NCI-H345 treated with DMSO at 0.1 percent for 48 hours (cell line): Measurements from ENCODE around the gene DNM2.

Experiments used
- DNase-seq: peaks from one replicate; lab custom pipeline; 2025; ENCODE audit not compliant: unreplicated experiment; lab: John Stamatoyannopoulos, UW

DNM2 gene

DNA sequence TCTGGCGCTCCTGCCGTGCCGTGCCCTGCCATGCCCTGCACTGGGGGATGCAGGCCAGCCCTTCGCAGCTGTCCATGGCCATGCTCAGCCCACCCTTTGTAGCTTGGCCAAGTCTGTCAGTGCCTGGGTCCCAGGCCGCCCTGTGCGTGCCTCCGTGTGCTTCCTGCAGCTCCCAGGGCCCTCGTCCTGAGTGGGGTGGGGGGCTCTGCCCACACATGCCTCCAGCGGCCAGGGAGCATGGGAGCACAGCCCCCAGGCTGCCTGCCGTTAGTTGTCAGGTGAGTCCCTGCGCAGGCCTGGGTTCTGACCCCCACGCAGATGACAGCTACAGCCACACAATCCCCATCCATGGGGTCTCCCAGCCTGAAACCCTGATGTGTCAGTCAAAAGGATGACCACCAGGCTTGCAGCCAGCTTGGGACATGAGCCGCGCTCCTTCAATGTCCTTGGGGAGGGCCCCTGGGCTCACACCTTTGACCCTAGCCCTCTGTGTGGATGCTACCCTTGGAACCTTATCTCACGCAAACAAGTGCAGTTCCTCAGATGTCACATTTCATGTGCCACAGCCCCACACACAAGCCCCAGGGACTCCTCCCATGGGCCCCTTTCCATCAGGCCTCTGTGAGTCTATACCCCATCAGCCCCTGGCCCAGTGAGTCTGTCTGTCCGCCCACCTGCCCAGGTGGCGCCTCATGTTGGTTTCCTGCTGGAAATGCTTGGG, 93.7 kb downstream of the DNM2 start:
- DNase-seq = no peak

DNA sequence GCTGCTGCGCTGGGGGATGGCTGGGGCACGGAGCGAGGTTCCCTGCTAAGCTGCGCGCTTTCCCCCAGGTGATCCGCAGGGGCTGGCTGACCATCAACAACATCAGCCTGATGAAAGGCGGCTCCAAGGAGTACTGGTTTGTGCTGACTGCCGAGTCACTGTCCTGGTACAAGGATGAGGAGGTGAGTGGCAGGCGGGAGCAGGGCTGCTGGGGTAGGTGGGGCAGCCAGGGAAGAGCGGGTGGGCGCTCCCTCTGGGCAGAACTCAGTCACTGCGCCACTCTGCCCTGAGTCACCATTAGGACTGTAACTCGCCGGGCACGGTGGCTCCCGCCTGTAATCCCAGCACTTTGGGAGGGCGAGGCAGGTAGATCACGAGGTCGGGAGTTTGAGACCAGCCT, 94.3 kb downstream of the DNM2 start:
- DNase-seq = no peak

DNA sequence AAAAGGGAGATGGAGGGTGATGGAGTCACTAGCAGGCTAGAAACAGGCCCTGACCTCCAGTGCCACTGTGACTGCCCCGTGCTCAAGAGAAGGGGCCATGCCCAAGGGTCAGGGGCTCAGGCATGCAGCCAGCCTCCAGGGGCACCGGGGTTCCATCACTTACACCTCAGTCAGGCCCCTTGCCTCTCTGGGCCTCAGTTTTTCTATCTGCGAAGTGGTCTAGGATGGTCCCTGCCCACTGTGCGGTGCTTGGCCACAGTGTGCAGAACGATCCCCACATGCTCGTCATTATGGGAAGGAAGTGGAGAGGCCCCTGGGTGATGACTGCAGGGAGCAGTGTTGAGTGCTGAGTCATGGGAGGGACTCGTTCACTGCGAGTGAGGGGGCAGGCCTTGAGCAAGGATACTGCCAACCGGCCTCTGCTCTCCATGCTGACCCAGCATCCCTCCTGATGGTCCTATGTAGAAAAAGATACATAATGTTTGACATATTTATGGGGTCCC, 95.1 kb downstream of the DNM2 start:
- no peak for DNase-seq

DNA sequence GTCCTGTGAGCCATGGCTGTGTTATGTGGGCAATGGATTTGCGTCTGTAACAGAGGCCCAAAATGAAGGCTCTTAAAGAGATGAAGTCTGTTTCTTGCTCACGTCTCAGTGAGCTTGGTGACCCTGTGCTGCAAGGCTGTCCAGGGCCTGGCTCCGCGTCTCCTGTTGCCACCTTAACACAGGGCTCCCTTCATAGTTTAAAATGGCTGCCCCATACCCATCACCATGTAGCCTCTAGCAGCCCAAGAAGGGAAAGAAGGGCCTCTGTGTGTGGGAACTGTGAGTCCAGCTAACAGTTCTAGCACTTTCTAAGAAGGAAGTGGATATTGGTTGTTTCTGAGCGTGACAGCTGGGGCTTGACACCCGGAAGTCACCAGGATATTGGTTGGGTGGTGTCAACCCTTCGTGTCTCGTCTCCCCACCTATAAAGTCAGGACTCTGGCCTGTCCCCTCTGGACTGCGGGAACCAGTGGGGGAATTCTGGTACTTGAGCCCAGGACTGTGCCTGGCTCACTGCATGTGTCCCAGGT, 97.2 kb downstream of the DNM2 start:
- no peak for DNase-seq

DNA sequence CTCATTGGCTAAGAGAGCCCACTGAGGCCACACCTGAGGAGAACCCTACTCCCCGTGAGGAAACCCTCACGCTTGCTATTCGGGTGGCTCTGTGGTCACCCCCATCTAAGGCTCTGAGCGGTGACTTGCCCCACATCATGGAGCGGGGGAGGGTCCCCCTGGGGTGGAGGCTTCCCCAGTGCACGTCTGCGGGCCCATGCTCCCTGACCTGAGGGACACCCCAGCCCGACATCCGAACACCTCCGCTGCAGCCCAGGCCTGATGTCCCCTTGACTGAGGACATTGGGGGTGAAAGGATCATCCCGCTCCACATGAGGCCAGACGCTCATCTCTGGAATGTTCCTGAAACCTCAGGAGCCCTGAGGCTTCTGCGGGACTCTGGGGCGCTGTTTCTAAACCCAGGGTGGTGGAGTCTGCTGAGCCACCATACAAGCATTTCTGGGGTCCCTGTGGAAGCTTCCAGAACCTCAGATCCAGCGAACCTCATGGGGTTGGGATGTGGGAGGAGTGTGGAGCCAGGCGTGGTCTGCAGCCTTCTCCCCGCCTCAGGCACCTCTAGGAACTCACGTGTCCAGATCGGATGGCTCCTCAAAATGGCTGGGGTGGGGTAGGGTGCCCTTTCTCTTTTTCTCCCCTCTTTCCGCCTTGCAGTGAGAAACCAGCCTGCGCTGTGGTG, 98.2 kb downstream of the DNM2 start:
- no peak for DNase-seq

DNA sequence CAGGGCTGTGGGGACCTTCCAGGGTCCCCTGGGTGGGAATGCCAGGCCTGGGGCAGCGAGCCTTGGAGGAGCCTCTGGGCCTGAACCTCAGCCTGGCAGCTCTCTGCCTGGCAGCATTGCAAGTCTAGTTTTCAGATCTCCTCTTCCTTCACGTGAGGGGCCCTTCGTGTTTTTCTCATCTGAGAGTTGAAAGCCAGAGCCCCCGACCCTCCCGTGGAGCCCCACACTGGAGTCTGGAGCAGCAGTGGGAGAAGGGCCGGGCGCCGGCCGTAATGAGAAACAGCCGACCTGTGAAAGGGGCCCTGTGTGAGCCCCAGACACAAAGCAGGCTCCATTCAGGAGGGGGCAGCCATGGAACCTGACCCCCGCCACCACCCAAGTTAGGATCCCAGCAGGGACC, 98.8 kb downstream of the DNM2 start:
- no peak for DNase-seq

DNA sequence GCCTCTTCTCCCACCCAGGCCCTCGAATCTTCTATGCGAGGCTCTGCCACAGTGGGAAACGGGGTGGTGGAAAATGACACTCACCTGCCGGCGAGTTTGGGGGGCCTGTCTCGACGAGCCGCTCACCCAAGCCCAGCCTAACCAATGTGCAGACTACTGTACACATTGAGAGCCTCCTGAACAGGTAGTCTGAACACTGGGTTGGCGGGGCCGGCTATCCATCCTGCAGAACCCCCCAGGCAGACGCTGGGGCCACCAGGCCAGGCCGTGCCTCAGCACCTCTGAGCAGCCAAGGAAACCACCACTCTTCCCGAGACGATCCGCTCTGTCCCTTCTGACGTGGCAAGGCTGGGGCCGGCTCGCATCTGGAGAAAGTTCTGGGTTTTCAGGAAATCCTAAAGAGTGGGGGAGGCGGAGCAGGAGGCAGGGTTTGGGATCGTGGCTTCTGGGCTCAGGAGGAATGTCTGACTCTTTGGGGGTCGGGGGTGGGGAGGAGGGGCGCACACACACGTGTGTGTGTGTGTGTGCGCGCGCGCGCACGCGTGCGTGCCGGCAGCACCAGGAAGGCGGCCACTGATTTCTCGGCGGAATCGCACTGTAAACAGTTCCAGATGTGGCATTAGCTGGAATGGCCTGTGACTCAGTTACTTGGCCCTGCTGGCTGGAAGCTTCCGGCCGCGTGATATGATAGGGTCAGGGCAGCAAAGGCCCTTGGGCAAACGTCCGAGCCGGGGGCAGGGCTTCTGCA, 99.6 kb downstream of the DNM2 start:
- DNase-seq = no peak

DNA sequence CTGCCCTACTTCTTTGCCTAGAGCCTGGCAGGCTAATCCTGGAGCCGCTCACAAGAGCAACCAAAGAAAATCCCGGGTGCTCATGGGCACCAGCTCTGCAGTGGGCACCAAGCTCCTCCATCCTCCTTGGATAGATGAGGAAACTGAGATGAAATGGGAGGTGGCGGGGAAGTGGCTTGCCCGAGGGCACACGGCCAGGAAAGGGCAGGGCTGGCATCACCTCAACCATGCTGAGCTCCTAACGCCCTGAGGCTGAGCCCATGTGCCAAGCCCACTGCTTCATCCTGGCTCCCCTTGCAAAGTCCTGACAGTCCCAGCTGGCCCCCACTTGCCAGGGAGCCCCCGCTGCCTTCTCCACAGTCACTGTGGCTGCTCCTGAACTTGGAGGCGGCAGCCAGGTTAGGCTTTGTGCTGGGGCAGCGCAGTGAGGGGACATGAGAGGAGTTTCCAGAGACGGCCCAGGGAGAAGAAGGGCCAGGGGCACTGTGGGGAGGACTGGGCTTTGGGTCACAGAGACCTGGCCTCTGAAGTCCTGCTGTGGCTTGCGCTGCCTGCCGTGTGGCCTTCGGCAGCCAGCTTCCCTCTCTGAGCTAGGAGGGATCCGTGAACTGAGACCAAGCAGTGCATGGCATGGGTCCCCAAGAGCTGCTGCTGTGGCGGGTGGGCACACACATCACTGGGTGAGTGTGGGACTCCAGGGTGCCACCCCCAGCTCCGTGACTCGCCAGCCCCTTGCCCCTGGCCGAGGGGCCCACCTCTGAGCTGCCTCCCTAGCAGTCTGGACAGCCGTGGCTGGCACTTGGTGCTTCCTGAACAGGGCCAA, 100.6 kb downstream of the DNM2 start:
- DNase-seq = no peak

DNA sequence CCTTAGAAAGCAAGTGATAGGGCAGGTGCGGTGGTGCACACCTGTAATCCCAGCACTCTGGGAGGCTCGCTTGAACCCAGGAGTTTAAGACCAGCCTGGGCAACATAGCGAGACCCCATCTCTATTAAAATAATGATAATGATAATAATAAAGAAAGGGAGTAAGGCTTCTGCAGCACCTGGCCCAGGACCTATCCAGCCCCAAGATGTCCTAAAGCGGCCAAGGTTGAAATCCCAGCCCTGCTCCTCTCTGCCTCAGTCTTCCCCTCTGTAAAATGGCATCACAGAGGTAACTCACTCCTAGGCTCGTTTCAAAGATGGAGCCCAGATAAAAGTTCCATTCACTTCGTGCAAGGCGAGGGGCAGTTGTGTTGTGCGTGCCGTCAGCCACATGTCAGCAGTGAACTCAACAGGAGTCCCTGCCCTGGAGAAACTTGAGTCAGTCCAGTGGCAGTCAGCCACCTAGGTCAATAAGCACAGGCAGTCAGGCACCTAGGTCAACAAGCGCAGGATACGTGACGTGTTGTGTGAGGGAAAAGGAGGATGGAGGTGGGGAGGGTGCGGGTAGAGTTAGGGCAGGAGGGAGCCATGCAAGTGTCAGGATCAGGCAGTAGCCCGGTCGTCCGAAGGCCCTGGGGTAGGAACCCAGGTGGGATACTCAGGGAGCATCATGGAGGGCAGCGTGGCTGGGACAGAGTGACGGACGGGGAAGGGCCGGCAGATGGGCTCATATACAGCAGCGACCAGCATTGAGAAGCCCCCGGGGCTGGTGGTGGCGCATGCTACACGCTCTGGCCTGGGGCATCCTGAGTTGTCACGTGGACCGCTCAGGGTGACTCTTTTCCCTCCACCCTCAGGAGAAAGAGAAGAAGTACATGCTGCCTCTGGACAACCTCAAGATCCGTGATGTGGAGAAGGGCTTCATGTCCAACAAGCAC, 101.5 kb downstream of the DNM2 start:
- no peak for DNase-seq

DNA sequence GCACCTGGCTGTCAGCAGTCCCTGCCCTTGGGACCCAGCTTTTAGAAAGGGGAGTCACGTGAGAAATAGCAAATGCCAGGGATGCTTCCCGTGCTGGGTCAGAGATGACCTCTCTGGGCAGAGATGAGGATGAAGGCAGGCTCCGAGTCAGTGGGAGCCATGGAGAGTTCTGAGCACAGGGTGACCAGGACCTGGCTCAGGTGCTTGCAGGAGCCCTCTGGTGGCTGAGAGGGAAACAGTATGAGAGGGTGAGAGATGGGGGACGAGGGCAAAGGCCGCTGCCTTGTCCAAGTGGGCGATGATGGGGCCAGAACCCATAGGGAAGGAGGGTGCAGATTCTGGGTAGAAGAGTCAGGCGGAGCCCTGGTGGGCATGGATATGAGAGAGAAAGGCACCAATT, 102.3 kb downstream of the DNM2 start:
- no peak for DNase-seq

DNA sequence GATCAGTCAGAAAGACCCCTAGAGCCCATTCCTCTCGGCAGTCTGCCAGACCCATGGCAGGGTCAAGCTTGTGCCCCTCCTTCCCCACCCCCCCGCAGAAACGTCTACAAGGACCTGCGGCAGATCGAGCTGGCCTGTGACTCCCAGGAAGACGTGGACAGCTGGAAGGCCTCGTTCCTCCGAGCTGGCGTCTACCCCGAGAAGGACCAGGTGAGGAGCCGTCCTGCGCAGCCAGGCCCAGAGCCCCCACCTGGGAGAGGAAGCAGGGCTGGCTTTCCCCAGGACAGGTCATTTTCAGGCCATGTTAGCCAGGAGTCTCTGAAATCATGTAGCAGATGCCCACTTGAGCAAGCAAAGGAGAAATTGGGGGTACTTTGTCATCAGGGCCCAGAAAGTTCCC, 105.8 kb downstream of the DNM2 start:
- DNase-seq = no peak

DNA sequence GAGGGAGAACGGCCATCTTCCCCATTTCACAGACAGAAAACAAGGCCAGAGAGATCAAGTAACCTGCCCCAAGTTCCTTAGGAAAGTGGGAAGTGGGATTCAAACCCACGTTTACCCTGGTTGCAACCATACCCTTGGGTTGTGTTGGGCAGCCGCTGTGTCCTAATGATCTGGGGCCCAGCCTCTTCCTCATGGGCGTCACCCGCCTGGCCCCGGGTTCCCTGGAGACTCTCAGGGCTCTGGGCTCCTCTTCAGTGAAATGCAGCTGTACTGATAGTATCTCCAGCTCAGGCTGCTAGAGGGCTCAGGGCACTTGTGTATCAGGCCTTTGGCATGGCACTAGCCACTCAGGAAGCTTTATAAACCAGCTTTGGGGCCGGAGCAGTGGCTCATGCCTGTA, 108.4 kb downstream of the DNM2 start:
- DNase-seq = no peak

DNA sequence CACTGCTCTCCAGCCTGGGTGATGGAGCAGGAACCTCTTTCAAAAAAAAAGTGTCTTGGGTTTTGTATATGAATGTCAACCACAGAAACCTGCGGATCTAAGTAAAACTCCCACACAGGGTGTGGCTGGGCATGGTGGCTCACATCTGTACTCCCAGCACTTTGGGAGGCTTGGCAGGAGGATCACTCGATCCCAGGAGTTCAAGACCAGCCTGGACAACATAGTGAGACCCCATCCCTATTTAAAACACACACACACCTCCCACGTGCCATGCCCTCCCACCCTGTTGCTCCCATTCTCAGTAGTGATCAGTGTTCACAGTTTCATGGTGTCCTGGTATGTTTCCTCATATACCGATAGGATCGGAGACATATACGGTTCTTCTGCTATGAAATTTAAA, 109.0 kb downstream of the DNM2 start:
- DNase-seq = no peak

DNA sequence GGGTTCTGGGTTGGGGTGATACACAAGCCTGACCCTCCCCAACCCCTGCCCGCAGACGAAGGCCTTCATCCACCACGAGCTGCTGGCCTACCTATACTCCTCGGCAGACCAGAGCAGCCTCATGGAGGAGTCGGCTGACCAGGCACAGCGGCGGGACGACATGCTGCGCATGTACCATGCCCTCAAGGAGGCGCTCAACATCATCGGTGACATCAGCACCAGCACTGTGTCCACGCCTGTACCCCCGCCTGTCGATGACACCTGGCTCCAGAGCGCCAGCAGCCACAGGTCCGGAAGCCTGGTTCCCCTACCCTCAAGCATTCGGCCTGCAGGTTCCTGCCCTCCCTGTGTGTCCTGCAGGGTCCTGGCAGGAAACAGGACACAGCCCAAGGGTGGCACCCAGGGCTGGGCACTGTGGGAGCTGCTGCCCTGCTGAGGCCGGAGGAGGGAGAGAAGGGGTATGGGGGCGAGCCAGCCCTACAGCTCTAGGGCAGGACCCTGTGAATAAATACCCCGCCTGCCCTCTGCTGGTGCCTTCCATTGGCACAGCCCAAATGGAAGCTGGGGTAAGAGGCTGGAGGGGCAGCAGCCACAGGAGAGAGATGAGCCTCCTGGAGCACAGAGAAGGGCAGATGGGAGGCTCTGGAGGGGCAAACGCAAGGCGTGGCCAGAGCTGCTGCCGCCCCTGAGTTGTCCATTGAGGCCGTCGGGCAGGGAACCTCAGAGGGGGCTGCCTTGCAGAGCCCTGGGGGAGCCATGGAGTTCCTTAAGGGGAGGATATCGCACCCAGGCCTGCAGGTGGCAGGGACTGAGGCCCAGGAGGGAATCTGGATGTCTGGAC, 111.3 kb downstream of the DNM2 start:
- DNase-seq = no peak

DNA sequence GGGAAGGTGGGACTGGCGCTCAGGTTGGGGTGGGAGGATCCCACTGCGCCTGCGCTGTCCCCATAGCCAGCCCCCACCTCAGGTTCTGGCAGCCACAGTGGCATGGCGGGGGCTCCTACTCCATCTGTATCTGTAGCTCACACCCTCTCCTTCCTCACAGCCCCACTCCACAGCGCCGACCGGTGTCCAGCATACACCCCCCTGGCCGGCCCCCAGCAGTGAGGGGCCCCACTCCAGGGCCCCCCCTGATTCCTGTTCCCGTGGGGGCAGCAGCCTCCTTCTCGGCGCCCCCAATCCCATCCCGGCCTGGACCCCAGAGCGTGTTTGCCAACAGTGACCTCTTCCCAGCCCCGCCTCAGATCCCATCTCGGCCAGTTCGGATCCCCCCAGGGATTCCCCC, 112.1 kb downstream of the DNM2 start:
- no peak for DNase-seq

DNA sequence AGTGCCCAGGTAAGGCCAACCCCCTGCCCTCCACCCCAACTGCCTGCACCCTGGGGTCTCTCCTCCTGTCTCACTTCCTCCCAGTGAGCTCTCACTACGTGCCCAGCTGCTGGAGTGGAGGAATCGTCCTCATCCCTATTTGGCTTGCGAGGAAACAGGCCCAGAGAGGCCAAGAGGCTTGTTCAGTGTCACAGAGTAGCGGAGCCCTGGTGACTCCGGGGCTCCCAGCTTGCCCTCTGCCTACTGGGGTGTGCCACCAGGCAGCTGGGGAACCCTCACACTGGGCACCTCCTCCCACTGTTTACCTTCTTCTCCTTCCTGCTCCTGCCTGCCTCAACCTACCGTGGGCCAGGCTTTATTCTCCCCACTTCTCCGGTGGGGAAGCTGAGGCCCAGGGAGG, 112.5 kb downstream of the DNM2 start:
- DNase-seq = no peak

DNA sequence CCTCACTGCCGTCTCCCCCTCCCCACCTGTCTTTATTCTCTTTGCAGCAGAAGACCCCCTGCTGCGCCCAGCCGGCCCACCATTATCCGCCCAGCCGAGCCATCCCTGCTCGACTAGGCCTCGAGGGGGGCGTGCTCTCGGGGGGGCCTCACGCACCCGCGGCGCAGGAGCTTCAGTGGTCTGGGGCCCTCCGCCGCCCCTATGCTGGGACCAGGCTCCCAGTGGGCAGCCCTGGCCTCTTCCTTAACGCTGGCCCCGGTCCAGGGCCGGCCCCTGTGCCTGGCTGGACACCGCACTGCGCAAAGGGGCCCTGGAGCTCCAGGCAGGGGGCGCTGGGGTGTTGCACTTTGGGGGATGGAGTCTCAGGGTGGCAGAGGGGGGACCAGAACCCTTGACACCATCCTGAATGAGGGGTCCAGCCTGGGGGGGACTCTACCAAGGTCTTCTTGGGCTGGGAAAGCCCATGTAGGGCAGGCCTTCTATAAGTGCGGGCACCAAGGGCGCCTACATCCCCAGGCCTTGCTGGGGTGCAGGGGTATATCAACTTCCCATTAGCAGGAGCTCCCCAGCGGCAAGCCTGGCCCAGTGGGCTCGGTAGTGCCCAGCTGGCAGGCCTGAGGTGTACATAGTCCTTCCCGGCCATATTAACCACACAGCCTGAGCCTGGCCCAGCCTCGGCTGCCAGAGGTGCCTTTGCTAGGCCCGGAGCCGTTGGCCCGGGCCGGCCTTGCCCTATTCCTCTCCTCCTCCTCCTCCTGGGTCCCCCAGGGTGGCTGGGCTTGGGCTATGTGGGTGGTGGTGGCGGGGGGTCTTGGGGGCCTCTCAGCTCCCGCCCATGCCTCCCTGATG, 113.3 kb downstream of the DNM2 start:
- no peak for DNase-seq
